ENCODE measurements around the gene CPED1. TPM values are rescaled to one million over a fixed set of nuclear protein-coding genes. Genes with fewer than 3 reads are reported as not detected.

The CPED1 gene
- total RNA-seq, 1 experiment from 2014 or later, result 0.13 TPM

GRCh38 chr7:121279060-121279620 lies 290.6 kb downstream of the CPED1 start:
- TF ChIP-seq CTCF (conservative IDR thresholded peaks at IDR 0.05), result no peak
- no peak overlapping the region for H2BK20ac ChIP-seq (ENCODE audit: low read depth, low read length, poor library complexity, severe bottlenecking)
- H2BK12ac ChIP-seq (ENCODE audit: insufficient read length, low read depth, low read length), result no peak overlapping the region
- H3K4me1 ChIP-seq (ENCODE audit: insufficient read depth, low read length), result 0 out of 2 replicates have a peak, but pooled peaks cover 2% of the 10 kb centered on the region
- H2AFZ ChIP-seq (ENCODE audit: low read length), result no peak overlapping the region
- H2BK5ac ChIP-seq (ENCODE audit: insufficient read length, low read length), result no peak overlapping the region
- no peak overlapping the region for H3K27ac Mint-ChIP-seq
- H3K18ac ChIP-seq (ENCODE audit: insufficient read length, low read depth, low read length), result no peak overlapping the region
- no peaks in the 10 kb centered on the region for H3K27me3 Mint-ChIP-seq (ENCODE audit: low read depth)
- H2BK120ac ChIP-seq (ENCODE audit: low read depth, low read length, poor library complexity, severe bottlenecking), result no peak overlapping the region
- H3T11ph ChIP-seq (ENCODE audit: low read length), result no peak overlapping the region
- no peak overlapping the region for H2BK15ac ChIP-seq (ENCODE audit: low read depth, low read length)
- H3K4ac ChIP-seq (ENCODE audit: low read depth, low read length), result no peak overlapping the region
- H3K56ac ChIP-seq (ENCODE audit: insufficient read length, low read depth, low read length), result no peak overlapping the region
- peaks cover 3 to 4% (median 4%) of the 10 kb centered on the region in 3 experiments; a peak in 3 of 7 replicates for H3K36me3 Mint-ChIP-seq (ENCODE audit: insufficient read depth in 1 of 3, low read depth in 3 of 3)
- H3K9me3 Mint-ChIP-seq, result peaks cover 4 to 7% of the 10 kb centered on the region in 2 experiments; a peak in 4 of 5 replicates
- H4K8ac ChIP-seq (replicated peaks; ENCODE audit: insufficient read length, low read depth, low read length), result no peak overlapping the region
- no peaks in the 10 kb centered on the region for H4K20me1 ChIP-seq (ENCODE audit: control insufficient read depth, insufficient read depth, insufficient read length)
- no peak overlapping the region for H2AK5ac ChIP-seq (ENCODE audit: insufficient read length, low read length)
- no peak overlapping the region for H3K14ac ChIP-seq (ENCODE audit: insufficient read depth, low read length)
- no peak overlapping the region for H3K27ac ChIP-seq (ENCODE audit: insufficient read length, low read depth, low read length)
- no peak overlapping the region for H4K5ac ChIP-seq (ENCODE audit: insufficient read length, low read depth, low read length)
- H3K9me3 ChIP-seq (ENCODE audit: control insufficient read depth, low read depth, low read length), result no peaks in the 10 kb centered on the region
- DNase-seq, result no peak
- H3K4me2 ChIP-seq (ENCODE audit: insufficient read depth, insufficient read length, low read length), result no peak overlapping the region
- no peak overlapping the region for H3K9ac ChIP-seq (ENCODE audit: extremely low read depth, insufficient read length, low read length)
- peaks cover 11 to 13% of the 10 kb centered on the region in 2 experiments for H3K4me1 Mint-ChIP-seq
- H3K79me2 ChIP-seq (ENCODE audit: insufficient read depth, low read length), result no peaks in the 10 kb centered on the region
- WGBS (ENCODE audit: extremely low coverage, insufficient read length, low lambda C conversion rate), result no CpG with 5 or more reads among the region's 2 CpGs
- H3K79me1 ChIP-seq (ENCODE audit: insufficient read depth, low read depth, low read length, poor library complexity, severe bottlenecking), result no peaks in the 10 kb centered on the region
- H3K27me3 ChIP-seq (ENCODE audit: insufficient read depth, low read length), result no peaks in the 10 kb centered on the region
- H3K23ac ChIP-seq (ENCODE audit: insufficient read length, low read depth, low read length), result no peak overlapping the region
- H3K4me3 Mint-ChIP-seq, result no peak overlapping the region
- no peak overlapping the region for H4K91ac ChIP-seq (ENCODE audit: insufficient read length, low read depth, low read length)
- no peaks in the 10 kb centered on the region for H3K23me2 ChIP-seq (ENCODE audit: insufficient read length, low read depth, low read length, poor library complexity, severe bottlenecking)

All from H9 (cell line).